ENCODE data around the gene MYT1. TPM values are rescaled to one million over a fixed set of nuclear protein-coding genes. Genes with fewer than 3 reads are reported as not detected.

The MYT1 gene
- total RNA-seq, 2 donors from 2014 or later: 2.4 to 4.5 TPM

DNA sequence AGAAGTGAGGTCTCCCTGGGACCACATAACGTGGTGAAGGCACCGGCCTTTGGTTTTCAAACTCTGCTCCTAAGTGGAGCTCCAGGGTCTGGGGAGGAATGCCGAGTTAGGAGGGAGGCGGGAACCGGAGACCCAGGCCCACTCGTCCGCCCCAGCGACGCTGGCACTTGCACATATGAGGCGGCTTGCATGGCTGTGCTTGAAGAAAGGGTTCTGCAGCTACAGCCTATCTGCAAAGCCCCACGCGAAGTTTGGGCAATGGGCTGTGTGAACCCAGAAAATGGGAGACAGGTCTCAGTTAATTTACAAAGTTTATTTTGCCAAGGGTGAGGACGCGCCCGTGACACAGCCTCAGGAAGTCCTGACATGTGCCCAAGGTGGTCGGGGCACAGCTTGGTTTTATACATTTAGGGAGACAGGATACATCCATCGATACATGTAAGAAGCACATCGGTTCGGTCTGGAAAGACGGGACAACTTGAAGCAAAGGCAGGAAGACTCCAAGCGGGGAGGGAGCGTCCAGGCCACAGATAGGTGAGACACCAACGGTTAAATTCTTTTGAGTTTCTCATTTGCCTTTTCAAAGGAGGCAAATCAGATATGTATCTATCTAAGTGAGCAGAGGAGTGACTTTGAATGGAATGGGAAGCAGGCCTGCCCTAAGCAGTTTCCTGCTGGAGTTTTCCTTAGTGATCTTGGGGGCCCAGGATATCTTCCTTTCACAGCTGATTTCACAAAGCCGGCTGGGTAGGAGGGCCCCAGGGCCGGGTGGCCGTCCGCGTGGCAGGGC lies 90.5 kb downstream of the MYT1 start:
- Mint-ChIP-seq H3K4me1 (peaks cover 43% of the 10 kb centered on the region), H3K27ac (peak overlapping the region; percentile 85)
- no peak overlapping the region for H3K27ac ChIP-seq (ENCODE audit: low read depth, low read length)

DNA sequence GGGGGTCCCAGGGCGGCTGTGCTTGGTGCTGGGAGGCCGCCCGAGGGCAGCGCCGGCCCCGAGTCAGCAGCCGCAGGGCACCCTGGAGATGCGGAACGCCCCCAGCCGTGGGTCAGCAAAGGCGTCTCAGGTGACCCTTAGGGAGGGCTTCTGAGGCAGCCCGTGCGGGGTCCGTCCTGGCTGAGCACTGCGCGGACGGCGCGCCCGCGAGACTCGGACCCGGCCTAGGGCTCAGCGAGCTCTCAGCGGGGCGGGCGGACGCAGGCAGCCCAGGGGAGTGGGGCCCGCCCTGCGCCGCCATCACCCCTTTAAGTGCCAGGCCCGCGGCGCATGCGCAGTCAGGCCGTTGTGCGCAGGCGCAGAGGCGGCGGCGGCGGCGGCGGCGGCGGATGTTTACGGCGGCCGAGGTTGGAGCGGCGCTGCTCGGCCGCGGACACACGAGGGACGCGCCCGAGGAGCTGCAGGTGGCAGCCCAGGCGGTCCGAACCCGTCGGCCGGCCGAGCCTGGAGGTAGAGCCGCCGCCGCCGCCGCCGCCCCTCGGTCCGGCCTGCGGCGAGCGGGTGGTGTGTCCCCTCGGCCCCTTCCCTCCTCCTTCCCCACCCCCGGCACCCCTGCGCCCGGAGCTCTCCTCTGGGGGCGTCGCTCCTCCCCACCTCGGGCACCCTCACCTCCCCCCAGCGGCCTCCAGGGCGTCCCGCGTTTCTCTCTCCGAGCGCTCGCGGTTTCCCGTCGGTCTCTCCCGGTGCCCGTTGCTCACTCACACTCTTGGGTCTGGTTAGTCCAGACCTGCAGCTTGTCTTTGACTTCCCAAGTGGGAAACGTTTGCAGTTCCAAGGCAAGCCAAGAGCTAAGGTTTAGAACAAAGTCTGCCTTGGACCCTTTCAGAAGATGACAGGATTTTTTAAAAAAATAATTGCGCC lies 91.4 kb downstream of the MYT1 start, which contains the start of gene PCMTD2:
TSS of gene PCMTD2 (plus strand) at position 388 of the 921 bp plus-strand sequence. CDS start 4,218 bp downstream, outside the sequence.
- Histone ChIP-seq H3K27me3 (ENCODE audit: control insufficient read depth, insufficient read depth, low read length, poor library complexity, severe bottlenecking) (peaks cover 9% of the 10 kb centered on the region), H3K36me3 (ENCODE audit: control insufficient read depth, insufficient read depth, low read length) (no peaks in the 10 kb centered on the region), H3K4me3 (ENCODE audit: low read length) (peak within 1 kb of the TSS; percentile 77), H3K27ac (ENCODE audit: low read depth, low read length) (no peak within 1 kb of the TSS), H3K4me1 (ENCODE audit: control insufficient read depth, insufficient read depth, low read length) (peaks cover 8% of the 10 kb centered on the region), H3K9me3 (ENCODE audit: control insufficient read depth, low read length) (no peaks in the 10 kb centered on the region), H3K9ac (ENCODE audit: extremely low read depth, low read length, poor library complexity, severe bottlenecking) (peak within 1 kb of the TSS; percentile 65)
- Mint-ChIP-seq H3K36me3 (ENCODE audit: low read depth) (peaks cover 8% of the 10 kb centered on the region), H3K4me3 (peak within 1 kb of the TSS; percentile 93), H3K27ac (peak within 1 kb of the TSS; percentile 91), H3K27me3 (ENCODE audit: insufficient read depth) (peaks cover 2% of the 10 kb centered on the region), H3K4me1 (peaks cover 52% of the 10 kb centered on the region), H3K9me3 (no peaks in the 10 kb centered on the region)
- TF ChIP-seq, protein P1, sequence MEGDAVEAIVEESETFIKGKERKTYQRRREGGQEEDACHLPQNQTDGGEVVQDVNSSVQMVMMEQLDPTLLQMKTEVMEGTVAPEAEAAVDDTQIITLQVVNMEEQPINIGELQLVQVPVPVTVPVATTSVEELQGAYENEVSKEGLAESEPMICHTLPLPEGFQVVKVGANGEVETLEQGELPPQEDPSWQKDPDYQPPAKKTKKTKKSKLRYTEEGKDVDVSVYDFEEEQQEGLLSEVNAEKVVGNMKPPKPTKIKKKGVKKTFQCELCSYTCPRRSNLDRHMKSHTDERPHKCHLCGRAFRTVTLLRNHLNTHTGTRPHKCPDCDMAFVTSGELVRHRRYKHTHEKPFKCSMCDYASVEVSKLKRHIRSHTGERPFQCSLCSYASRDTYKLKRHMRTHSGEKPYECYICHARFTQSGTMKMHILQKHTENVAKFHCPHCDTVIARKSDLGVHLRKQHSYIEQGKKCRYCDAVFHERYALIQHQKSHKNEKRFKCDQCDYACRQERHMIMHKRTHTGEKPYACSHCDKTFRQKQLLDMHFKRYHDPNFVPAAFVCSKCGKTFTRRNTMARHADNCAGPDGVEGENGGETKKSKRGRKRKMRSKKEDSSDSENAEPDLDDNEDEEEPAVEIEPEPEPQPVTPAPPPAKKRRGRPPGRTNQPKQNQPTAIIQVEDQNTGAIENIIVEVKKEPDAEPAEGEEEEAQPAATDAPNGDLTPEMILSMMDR (conservative IDR thresholded peaks at IDR 0.05): no peak
- peak; percentile 93 for DNase-seq
- 1% methylated on average over 21 to 93 of the region's 96 CpGs for WGBS, 2 experiments (ENCODE audit: insufficient coverage in 1 of 2, insufficient read length in 1 of 2)

More for the DNA sequence above, 90.5 kb downstream of the MYT1 start:
- TF ChIP-seq, protein P1 (conservative IDR thresholded peaks at IDR 0.05): no peak
- H3K27me3 Mint-ChIP-seq (ENCODE audit: insufficient read depth): peaks cover 4% of the 10 kb centered on the region
- no peak for DNase-seq
- no peaks in the 10 kb centered on the region for H3K9me3 ChIP-seq (ENCODE audit: control insufficient read depth, low read length)
- no peaks in the 10 kb centered on the region for H3K36me3 Mint-ChIP-seq (ENCODE audit: low read depth)
- H3K36me3 ChIP-seq (ENCODE audit: control insufficient read depth, insufficient read depth, low read length): no peaks in the 10 kb centered on the region
- H3K4me3 Mint-ChIP-seq: peak overlapping the region; percentile 93
- H3K9me3 Mint-ChIP-seq: no peaks in the 10 kb centered on the region
- H3K9ac ChIP-seq (ENCODE audit: extremely low read depth, low read length, poor library complexity, severe bottlenecking): peak overlapping the region; percentile 36
- H3K27me3 ChIP-seq (ENCODE audit: control insufficient read depth, insufficient read depth, low read length, poor library complexity, severe bottlenecking): peaks cover 18% of the 10 kb centered on the region
- H3K4me3 ChIP-seq (ENCODE audit: low read length): peak overlapping the region; percentile 64
- peaks cover 8% of the 10 kb centered on the region for H3K4me1 ChIP-seq (ENCODE audit: control insufficient read depth, insufficient read depth, low read length)
- WGBS, 2 experiments (ENCODE audit: insufficient coverage in 1 of 2, insufficient read length in 1 of 2): 77 to 98% methylated on average over 22 to 28 of the region's 28 CpGs

DNA sequence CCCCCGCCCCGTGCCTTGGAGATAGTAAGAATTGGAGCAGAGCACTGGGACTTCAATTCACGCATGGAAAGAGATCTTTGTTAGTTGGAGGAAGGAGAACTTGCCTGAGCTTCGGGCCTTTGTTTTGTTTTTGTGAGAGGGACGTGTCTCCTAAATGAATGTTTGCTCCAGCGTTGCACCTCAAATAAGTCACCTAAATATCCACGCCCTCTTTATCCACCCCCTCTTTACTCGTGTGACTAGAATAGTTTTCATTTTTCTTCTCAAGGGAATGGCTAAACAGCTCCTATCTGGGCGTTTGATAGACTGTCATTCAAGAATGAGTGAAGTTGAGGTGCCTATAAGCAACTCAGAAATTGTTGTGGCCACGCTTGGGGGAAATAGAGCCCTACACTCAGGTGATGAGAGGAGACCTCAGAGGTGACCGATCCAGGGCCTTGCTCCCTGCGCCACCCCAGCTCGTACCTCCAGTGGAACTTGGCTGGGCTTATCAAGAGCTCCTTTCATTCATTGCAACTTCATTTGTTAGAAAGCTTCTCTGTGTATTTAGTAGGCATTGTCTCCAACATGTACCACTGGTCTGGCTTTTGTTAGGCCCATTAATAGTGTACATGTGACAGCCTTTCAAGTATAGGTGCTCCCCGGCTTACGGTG lies 92.2 kb downstream of the MYT1 start:
- Histone ChIP-seq H3K27ac (ENCODE audit: low read depth, low read length) (no peak overlapping the region), H3K9me3 (ENCODE audit: control insufficient read depth, low read length) (no peaks in the 10 kb centered on the region), H3K27me3 (ENCODE audit: control insufficient read depth, insufficient read depth, low read length, poor library complexity, severe bottlenecking) (peaks cover 1% of the 10 kb centered on the region), H3K4me1 (ENCODE audit: control insufficient read depth, insufficient read depth, low read length) (peaks cover 8% of the 10 kb centered on the region), H3K9ac (ENCODE audit: extremely low read depth, low read length, poor library complexity, severe bottlenecking) (peak overlapping the region; percentile 65), H3K4me3 (ENCODE audit: low read length) (peak overlapping the region; percentile 77), H3K36me3 (ENCODE audit: control insufficient read depth, insufficient read depth, low read length) (no peaks in the 10 kb centered on the region)
- Mint-ChIP-seq H3K4me3 (peak overlapping the region; percentile 93), H3K9me3 (no peaks in the 10 kb centered on the region), H3K4me1 (peaks cover 60% of the 10 kb centered on the region), H3K27me3 (ENCODE audit: insufficient read depth) (no peaks in the 10 kb centered on the region), H3K27ac (peak overlapping the region; percentile 91), H3K36me3 (ENCODE audit: low read depth) (peaks cover 14% of the 10 kb centered on the region)
- TF ChIP-seq, protein P1 (conservative IDR thresholded peaks at IDR 0.05): no peak
- no peak for DNase-seq
- 43 to 55% methylated on average over 10 to 15 of the region's 15 CpGs for WGBS, 2 experiments (ENCODE audit: insufficient coverage in 1 of 2, insufficient read length in 1 of 2)

Measured in endodermal cell (in vitro differentiated cells).